HL-60 (cell line): Measurements from ENCODE around the gene LRRIQ3.

Experiments
- DNase-seq, 2 experiments: peaks; one replicate each; pipeline ENCODE4 v3.0.0-alpha.2; 2010 to 2020; ENCODE audit warnings: low read depth in 1 of 2, low spot score in 1 of 2
- H3K27ac ChIP-seq: fragments of 250-450 bp; sonication (Bioruptor Pico); replicated peaks from 2 replicates; pipeline ENCODE4 v1.5.1; 2020; ENCODE audit warnings: mild to moderate bottlenecking, moderate library complexity
- H3K27me3 ChIP-seq: fragments of 250-450 bp; sonication (Bioruptor Pico); 2 replicates; pipeline ENCODE4 v1.5.1; 2021; ENCODE audit warnings: mild to moderate bottlenecking, moderate library complexity; ENCODE audit not compliant: insufficient read depth, poor library complexity, severe bottlenecking
- H3K4me3 ChIP-seq: replicated peaks from 2 replicates; pipeline ENCODE4 v1.5.1; 2011; ENCODE audit warnings: mild to moderate bottlenecking, control low read depth, low read length; ENCODE audit not compliant: insufficient read depth
- CTCF ChIP-seq: IDR thresholded peaks from one replicate; pipeline ENCODE4 v1.5.1; 2011; ENCODE audit warnings: low read length, control low read depth, inconsistent platforms; ENCODE audit not compliant: insufficient read depth
- GABPA ChIP-seq: IDR thresholded peaks from 2 replicates; pipeline ENCODE4 v1.6.1; 2012; ENCODE audit warnings: low read depth
- POLR2AphosphoS5 ChIP-seq: IDR thresholded peaks from 2 replicates; pipeline ENCODE4 v1.6.1; 2012; ENCODE audit warnings: low read depth
- SPI1 ChIP-seq: IDR thresholded peaks from 2 replicates; pipeline ENCODE4 v1.6.1; 2012; ENCODE audit warnings: low read depth, mild to moderate bottlenecking, borderline replicate concordance
- TF ChIP-seq, protein P1 (sequence below): IDR thresholded peaks from 2 replicates; pipeline ENCODE4 v1.6.1; 2012; ENCODE audit warnings: low read depth; ENCODE audit not compliant: insufficient replicate concordance

LRRIQ3 gene

GRCh38 chr1:74083128-74083527 is 114.8 kb downstream of the LRRIQ3 start:
- H3K27ac ChIP-seq = no peak overlapping the region
- no peak for TF ChIP-seq GABPA
- TF ChIP-seq CTCF = no peak
- no peak for TF ChIP-seq POLR2AphosphoS5
- TF ChIP-seq SPI1 = no peak
- TF ChIP-seq, protein P1, sequence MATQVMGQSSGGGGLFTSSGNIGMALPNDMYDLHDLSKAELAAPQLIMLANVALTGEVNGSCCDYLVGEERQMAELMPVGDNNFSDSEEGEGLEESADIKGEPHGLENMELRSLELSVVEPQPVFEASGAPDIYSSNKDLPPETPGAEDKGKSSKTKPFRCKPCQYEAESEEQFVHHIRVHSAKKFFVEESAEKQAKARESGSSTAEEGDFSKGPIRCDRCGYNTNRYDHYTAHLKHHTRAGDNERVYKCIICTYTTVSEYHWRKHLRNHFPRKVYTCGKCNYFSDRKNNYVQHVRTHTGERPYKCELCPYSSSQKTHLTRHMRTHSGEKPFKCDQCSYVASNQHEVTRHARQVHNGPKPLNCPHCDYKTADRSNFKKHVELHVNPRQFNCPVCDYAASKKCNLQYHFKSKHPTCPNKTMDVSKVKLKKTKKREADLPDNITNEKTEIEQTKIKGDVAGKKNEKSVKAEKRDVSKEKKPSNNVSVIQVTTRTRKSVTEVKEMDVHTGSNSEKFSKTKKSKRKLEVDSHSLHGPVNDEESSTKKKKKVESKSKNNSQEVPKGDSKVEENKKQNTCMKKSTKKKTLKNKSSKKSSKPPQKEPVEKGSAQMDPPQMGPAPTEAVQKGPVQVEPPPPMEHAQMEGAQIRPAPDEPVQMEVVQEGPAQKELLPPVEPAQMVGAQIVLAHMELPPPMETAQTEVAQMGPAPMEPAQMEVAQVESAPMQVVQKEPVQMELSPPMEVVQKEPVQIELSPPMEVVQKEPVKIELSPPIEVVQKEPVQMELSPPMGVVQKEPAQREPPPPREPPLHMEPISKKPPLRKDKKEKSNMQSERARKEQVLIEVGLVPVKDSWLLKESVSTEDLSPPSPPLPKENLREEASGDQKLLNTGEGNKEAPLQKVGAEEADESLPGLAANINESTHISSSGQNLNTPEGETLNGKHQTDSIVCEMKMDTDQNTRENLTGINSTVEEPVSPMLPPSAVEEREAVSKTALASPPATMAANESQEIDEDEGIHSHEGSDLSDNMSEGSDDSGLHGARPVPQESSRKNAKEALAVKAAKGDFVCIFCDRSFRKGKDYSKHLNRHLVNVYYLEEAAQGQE = no peak
- peaks cover 2% of the 10 kb centered on the region for H3K27me3 ChIP-seq
- no peak for DNase-seq
- H3K4me3 ChIP-seq = no peak overlapping the region

DNA sequence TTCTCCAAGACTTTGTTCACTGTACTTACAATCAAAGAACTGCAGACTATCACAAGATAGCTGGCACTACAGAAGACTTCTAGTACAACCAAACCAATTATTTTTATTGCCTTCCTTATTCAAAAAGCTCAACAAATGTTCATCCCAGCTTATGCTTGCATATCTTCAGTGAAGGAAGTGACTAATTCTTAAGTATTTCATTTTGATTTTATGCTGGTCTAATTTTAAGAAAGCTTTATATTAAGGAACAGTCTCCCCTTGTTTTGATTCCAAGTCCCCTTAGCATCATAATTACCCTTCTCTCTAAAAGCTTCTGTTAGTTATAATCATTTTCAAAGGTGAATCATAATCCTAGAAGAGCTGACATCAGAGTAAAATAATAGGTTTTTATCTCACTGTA is 132.9 kb downstream of the LRRIQ3 start:
- no peaks in the 10 kb centered on the region for H3K27me3 ChIP-seq
- TF ChIP-seq POLR2AphosphoS5 (no peak), SPI1 (no peak), CTCF (no peak), GABPA (no peak)
- TF ChIP-seq, protein P1 = no peak
- no peak overlapping the region for H3K4me3 ChIP-seq

GRCh38 chr1:74057719-74058118 is 140.3 kb downstream of the LRRIQ3 start:
- DNase-seq = no peak
- Histone ChIP-seq H3K27me3 (no peaks in the 10 kb centered on the region), H3K27ac (no peak overlapping the region), H3K4me3 (no peak overlapping the region)
- no peak for TF ChIP-seq POLR2AphosphoS5
- TF ChIP-seq CTCF = no peak
- no peak for TF ChIP-seq GABPA
- no peak for TF ChIP-seq SPI1
- TF ChIP-seq, protein P1 = no peak

More for the DNA sequence above, 132.9 kb downstream of the LRRIQ3 start:
- no peak for DNase-seq
- H3K27ac ChIP-seq = no peak overlapping the region
